Cardiac fibroblast (primary cell): ENCODE data around the gene ATG10.
"Not testable (repeated sequence)": the region's sequence is repeated elsewhere in the genome, so short reads cannot be mapped to it uniquely, and the experiment has no call there.

Source experiments
- DNase-seq, 2 donors: peaks; one replicate each; pipeline versions ENCODE4 v3.0.0 to v3.0.0-alpha.2; 2010; ENCODE audit warnings: low read depth in 2 of 2
- H3K4me3 ChIP-seq, 2 donors: replicated peaks in 1 of 2; 1 replicate in 1 of 2; 2 replicates in 1 of 2; pipeline ENCODE4 v1.5.1; 2011; ENCODE audit warnings: low read depth in 2 of 2, low read length in 2 of 2, mild to moderate bottlenecking in 2 of 2, moderate library complexity in 1 of 2
- TF ChIP-seq, protein P1 (sequence below): IDR thresholded peaks from one replicate; pipeline ENCODE4 v1.5.1; 2011; ENCODE audit warnings: low read depth, mild to moderate bottlenecking, low read length, inconsistent platforms

The ATG10 gene

DNA sequence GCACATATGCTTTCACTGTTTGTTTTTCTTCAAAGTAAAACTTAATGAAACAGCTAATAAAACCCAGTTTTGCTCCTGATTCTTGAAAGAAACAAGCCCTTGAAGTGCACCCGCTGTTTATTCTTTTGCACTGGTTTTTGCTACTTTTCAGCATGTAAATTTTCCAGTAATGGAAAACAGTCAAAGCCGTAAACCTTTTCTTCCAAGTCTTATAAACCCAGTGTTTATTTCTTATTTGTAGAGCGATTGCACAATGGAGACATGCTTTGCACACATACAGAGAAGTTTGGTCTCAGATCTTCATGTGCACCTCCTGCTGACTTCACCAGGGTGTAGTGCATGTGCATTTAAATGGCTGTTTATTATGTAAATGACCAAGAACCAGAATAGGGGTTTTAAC is 51.8 kb downstream of the ATG10 start:
- no peak overlapping the region for H3K4me3 ChIP-seq
- TF ChIP-seq, protein P1, sequence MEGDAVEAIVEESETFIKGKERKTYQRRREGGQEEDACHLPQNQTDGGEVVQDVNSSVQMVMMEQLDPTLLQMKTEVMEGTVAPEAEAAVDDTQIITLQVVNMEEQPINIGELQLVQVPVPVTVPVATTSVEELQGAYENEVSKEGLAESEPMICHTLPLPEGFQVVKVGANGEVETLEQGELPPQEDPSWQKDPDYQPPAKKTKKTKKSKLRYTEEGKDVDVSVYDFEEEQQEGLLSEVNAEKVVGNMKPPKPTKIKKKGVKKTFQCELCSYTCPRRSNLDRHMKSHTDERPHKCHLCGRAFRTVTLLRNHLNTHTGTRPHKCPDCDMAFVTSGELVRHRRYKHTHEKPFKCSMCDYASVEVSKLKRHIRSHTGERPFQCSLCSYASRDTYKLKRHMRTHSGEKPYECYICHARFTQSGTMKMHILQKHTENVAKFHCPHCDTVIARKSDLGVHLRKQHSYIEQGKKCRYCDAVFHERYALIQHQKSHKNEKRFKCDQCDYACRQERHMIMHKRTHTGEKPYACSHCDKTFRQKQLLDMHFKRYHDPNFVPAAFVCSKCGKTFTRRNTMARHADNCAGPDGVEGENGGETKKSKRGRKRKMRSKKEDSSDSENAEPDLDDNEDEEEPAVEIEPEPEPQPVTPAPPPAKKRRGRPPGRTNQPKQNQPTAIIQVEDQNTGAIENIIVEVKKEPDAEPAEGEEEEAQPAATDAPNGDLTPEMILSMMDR: no peak
- DNase-seq: no peak

DNA sequence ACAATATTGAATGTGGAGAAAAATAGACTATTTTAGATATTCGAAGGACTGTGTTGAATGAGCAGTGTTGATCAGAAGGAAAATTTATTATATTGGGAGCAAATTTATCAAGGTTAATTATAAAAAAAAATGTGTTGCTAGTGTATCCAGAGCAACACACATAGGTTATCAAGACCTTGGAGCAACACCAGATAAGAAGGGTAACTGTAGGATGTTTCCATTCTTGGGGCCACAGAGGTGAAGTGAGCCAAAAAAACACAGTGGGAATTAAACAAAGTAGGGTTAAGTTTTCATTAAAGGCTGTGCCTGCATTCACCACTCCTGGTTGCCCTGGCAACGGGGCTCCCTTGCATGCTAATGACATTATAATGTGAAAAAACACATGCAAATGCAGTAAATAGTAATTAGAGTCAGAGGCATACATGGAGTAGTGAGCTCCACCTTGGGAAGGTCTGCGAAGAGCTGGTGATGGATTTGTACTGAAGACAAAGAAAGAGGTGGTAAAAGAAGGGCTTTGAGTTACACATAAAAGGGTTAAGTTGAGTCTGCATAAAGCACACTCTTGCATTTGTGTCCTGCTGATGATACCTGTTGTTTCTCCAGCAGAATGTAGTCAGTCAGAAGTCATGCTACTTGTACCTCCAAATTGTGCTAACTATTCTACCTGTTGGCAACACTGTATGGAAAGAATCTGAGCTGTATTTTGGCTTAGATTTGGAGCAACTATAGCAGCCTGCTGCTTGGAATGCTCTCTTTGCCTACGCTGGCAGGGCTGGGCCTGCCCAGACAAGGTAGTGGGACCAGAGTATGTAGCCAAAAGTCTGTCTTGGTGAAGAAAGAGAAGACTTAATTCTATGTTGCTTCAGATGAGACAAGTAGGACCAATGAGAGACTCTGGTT is 59.6 kb downstream of the ATG10 start:
- no peak overlapping the region for H3K4me3 ChIP-seq
- TF ChIP-seq, protein P1: no peak
- DNase-seq: no peak

DNA sequence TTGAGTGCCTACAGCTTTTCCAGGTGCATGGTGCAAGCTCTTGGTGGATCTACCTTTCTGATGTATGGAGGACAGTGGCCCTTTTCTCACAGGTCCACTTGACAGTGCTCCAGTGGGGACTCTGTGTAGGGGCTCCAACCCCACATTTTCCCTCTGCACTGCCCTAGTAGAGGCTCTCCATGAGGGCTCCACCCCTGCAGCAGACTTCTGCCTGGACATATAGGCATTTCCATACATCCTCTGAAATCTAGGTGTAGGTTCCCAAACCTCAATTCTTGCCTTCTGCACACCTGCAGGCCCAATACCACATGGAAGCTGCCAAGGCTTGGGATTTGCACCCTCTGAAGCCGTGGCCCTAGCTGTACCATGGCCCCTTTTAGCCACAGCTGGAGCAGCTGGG is 71.1 kb downstream of the ATG10 start:
- not testable (repeated sequence) for H3K4me3 ChIP-seq, DNase-seq

DNA sequence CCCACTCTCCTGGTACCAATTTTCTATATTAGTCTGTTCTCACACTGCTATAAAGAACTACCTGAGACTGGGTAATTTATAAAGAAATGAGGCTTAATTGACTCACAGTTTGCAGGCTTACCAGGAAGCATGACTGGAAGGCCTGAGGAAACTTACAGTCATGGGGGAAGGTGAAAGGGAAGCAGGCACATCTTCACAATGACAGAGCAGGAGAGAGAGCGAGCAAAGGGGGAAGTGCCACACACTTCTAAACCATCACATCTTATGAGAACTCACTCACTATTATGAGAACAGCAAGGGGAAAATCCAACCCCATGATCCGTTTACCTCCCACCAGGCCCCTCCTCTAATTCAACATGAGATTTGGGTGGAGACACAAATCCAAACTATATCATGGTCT is 72.2 kb downstream of the ATG10 start:
- TF ChIP-seq, protein P1: no peak
- DNase-seq: no peak
- H3K4me3 ChIP-seq: no peak overlapping the region

DNA sequence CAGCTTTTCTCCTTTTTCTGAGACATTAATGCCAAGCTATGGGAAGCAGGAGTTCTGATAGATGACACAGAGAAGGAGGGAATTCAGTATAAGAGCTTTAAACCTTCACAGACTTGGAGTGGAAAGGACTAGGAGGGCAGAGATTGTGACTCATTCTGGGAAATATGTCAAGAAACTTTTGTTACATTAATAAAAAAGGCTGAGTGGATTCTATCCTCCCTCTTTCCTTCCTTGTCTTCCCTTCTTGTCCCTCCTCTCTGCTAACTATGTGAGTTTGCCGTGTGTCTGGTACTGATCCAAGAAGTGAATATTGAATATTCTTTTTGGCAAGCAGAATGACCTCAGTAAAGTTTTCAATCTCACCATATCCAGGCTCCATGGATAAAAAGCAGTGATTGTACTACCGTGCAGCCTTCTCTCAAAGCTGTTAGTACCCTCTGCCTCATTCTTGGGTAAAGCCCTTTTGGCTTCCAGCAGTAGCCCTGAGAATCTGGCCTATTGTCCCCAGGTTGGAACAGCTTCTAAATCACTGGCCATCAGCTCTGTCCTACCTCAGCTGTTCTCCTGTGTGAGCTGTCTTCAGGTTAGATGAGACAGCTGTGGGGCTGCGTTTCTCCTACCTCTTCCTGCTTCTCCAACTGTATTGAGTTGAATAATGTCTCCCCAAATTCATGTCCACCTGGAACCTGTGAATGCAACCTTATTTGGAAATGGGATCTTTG is 73.9 kb downstream of the ATG10 start:
- H3K4me3 ChIP-seq: no peak overlapping the region
- TF ChIP-seq, protein P1: no peak
- peak; percentile 53 to 58 for DNase-seq

DNA sequence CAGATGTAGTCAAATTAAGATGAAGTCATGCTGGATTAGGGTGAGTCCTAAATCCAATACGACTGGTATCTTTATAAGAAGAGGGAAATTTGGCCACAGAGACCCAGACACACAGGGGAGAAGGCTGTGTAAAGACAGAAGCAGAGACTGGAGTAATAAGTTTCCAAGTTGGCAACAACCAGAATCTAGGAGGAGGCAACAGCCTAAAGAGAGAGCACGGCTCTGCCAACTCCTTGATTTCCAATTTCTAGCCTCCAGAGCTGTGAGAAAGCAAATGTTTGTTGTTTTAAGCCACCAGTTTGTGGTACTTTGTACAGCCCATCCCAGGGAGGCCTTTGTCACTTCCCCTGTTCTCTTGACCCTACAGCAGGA is 74.4 kb downstream of the ATG10 start:
- TF ChIP-seq, protein P1: no peak
- no peak for DNase-seq
- no peak overlapping the region for H3K4me3 ChIP-seq

DNA sequence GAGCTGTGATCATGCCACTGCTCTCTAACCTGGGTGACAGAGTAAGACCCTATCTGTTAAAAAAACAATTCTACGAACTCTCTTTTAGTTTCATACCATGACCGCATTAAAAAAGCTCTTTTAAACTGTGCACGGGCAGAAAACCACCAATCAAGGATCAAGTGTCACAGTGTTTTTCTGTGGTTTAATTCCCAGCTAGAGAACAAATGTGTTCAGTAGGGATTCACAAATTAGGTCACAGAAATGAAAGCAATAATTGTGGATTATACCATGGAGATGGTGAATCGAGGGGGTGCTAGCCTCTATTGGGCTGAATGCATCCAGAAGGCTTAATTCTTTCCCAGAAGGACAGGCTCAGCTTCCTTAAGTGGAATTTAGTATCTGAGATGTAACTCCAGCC is 79.1 kb downstream of the ATG10 start:
- DNase-seq: no peak
- TF ChIP-seq, protein P1: no peak

More for the DNA sequence above, 79.1 kb downstream of the ATG10 start:
- H3K4me3 ChIP-seq: no peak overlapping the region
